NCI-H1048 (cell line): ENCODE measurements around the gene DCAKD.
A peak's percentile ranks its signal among the peaks of the same experiment; 100 is the strongest.
"Not testable (repeated sequence)": the region's sequence is repeated elsewhere in the genome, so short reads cannot be mapped to it uniquely, and the experiment has no call there.

Source experiments
- DNase-seq: peaks from one replicate; lab custom pipeline; 2025; lab: John Stamatoyannopoulos, UW

The DCAKD gene

DNA sequence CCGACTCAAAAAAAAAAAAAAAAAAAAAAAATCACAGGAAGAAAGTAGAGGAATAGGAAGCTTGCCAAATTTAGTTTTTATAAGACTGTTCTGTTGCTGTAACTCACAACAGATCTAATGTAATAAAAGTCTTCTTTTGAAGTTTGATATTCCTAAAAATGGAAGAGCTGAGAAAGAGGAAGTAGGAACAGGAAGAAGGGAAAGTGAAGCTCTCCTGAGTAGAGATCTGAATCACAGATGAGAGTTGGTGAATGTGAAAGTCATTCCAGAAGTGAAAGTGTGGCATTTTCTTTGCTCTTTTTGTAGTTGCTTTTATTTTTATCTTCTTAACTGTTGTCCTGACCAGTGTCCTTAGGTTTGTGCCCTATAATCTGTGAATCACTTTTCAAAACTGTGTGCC is 11.8 kb upstream of the DCAKD start:
- DNase-seq = no peak

GRCh38 chr17:45061606-45062205 is 10.3 kb upstream of the DCAKD start:
- DNase-seq = no peak

DNA sequence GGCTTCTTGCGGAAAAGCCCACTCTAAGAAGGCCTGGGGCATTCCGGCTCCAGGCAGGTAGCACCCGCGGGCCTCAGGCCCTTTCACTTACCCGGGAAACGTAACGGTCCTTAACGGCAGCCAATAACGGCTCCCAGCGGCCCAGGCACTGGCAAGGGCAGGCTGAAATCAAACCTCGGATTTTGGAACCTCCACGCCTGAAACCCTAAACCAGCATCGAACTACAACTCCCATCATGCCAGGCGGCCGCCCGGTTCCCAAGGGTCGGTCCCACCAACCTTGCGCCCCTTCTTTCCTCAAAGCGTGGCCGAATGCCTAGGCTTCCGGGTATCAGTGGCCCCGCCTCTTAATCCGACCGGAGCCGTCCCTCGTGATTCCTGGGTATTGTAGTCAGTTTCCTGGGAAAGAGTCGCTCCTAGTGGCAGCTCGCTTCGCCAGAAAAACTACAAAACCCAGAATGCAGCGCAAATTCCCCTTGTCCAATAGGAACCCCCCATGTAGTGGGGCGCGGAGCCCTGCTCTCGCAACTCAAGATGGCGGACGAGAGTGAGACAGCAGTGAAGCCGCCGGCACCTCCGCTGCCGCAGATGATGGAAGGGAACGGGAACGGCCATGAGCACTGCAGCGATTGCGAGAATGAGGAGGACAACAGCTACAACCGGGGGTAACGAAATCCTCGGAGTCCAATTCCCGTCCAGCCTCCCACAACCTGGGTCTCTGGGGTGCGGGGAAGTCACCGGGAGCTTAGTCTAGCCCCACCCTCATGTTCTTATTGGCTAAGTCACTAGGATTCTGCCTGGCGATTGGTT is 9.6 kb upstream of the DCAKD start, which contains the start of gene NMT1:
NMT1 (plus strand) TSS at position 521 of the 809 bp plus-strand sequence; CDS start at position 534, 13 bp downstream.
- DNase-seq = peak; percentile 99

DNA sequence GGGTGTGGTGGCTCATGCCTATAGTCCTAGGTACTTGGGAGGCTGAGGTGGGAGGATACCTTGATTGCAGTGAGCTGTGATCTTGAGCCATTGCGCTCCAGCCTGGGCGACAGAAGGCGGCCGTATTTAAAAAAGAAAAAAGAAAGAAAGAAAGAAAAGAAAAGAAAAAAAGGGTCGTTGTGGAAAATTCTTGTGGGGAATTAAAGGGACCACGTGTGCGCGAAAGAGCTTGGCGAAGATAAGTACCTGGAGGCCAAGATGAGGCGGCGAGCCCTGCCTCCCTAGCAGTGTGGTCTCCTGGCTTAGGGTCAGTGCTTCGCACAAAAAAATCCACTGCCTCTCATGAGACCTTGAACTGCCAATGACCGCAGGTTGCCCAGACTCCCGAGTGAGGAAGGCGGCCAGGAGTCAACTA is 9.0 kb upstream of the DCAKD start:
- no peak for DNase-seq

DNA sequence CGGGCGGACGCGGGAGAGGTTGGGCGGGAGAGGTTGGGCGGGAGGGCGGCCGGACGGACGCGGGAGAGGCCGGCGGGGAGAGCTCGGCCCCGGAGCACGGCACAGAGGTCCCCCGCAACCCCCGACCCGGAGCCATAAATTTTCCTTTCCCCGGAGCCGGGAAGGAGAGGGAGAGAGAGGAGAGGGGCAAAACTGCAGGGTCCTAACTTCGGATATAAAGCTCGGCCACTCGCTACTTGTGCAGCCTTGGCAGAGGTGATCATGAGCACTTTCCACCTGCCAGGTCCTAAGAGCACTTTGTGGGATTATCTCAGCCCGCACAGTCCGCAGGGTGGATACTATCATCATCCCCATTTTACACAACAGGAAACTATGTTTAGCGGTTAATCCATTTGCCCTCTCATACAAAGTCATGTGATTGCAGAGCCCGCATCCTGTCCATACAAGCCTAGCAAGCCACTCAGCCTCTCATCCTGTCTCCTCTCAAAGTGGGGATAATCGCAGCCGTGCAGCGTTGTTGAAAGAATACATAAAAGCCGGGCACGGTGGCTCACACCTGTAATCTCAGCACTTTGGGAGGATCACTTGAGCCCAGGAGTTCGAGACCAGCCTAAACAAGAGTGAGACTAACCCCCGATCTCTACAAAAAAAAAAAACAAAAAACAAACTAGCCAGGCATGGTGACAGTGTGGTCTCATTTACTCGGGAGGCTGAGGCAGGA is 780 bp upstream of the DCAKD start:
- DNase-seq = no peak

- DNase-seq = not testable (repeated sequence)
Measured at GRCh38 chr17:45051720-45052051, 254 bp upstream of the DCAKD start.

GRCh38 chr17:45050481-45051059 is 862 bp downstream of the DCAKD start:
- DNase-seq = no peak

GRCh38 chr17:45048795-45049563 is 2.5 kb downstream of the DCAKD start:
- DNase-seq = no peak

DNA sequence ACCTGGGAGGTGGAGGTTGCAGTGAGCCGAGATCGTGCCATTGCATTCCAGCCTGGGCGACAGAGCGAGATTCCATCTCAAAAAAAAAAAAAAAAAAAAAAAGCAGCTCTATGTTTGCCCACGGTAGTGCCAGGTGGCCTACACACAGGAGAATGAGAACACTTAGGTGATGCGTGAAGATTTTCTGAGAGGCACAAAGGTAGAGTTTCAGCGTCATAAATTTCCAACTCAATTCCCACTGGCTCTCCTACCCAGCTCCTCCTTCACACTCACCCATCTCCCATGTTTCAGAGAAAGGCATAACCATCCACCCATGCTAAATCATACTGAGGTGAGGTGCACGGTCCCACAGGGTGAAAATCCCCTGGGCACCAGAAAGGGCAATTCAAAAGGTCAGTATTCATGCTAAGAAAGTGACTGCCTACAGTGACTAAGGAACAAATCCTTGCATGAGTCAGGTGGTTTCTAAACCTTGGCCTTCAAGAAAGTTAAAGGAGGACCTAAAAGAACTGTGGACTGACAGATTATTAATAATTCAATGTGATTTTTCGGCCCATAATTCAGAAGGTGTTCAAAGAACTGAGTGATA is 4.8 kb downstream of the DCAKD start:
- no peak for DNase-seq

DNA sequence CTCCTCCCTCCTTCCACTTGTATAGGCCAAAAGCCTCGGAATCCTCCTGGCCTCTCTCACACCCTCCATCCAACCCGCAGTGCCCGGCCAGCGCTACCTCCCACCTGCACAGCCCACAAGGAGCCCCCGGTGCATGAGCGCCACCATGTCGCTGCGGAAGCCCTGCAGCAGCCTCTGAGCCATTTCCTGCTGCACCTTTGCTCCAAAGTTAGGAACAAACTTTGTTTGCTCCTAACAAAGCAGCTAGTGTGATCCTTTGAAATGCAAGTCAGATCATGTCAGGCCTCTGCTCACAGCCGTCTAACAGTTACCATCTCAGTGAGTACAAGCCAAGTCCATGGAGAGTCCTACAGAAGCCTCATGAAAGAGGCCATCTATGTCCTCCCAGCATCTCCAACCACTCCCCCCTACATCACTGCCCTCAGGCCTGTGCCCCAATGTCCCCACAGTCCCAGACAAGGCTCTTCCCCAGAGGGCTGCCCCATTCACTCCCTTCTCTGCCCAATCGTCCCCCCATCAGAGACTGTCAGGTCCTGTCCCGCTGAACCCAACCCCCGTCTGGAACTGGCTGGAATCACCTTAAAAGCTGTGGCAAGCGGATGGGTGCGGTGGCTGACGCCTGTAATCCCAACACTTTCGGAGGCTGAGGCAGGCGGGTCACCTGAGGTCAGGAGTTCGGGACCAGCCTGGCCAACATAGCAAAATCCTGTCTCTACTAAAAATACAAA is 7.5 kb downstream of the DCAKD start:
- no peak for DNase-seq

- DNase-seq = no peak
Measured at GRCh38 chr17:45042346-45043120, 8.9 kb downstream of the DCAKD start.

DNA sequence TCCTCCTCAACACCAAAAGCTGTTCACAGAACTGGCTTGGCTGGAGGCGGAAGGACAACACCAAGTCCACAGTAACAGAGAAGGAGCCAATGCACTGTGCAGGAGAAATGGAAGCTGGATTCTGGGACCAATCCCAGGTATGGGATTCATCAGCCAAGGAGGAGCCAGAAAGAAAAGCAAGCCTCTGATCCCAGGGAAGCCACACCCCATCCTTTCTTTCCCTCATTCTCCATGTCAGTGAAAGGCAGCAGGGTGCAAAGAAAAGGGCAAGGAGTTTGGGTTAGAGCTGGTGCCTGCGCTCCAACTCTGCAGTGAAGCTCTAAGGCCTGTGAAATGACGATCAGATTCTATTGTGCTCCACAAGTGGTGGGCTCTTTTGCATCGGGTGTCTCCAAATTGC is 11.0 kb downstream of the DCAKD start:
- DNase-seq = no peak

DNA sequence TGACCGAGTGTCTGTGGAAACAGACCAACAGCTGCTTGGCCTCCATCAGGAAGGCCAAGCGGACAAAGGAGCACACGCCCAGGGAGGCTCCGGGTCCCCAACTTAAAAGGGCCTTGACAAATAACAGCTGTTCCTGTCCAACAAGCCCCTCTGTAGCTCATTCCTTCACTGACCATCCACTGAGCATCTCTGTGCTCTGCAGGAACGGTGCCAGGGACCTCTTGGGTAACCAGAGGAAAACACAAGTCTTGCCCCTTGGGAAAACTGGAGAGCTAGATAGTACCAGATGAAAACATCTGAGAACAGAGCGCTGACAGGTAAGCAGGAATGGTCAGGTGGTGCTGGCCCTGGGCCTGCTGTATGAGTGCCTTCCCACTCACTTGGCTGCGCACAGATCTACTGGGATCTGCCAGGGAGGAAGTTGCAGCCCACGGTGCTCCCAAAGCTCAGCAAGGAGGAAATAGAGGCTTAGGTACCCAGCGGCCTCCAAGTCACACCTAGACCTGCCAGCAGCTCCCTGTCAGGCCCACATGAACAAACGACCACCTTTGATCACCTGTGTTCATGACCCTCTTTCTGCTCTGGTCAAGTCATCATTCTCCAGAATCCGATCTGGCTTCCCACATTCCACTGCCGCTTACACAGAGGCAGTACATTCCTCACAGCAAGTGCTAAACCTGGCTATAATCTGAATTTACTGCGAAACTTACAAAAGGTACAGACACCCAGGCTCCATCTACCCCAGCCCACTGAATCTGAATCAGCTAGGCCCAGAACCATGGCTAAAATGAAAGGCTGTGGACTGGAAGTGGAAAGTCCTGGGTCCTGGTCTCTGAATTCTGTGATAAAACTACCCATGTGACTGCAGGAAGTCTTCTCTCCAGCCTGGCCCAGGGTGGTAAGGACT is 12.5 kb downstream of the DCAKD start:
- no peak for DNase-seq

DNA sequence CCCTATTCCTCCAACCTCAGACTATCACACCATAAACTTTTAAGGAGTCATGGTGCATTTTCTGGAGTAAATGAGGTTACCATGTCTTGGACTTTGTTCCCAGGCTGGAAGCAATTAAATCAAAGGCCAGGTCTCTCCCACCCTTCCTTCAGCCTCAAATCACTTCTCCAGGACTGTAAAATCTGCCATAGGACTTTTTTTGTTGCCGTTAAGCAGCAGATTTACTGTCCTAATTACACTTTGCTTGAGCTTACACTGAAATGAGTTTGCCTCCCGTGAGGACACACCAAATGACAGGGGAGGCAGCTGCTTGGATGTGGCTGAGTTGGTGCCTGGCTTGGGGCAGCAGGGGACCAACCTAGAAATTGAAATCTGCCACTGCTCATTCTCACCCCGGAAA is 14.7 kb downstream of the DCAKD start:
- DNase-seq = no peak

DNA sequence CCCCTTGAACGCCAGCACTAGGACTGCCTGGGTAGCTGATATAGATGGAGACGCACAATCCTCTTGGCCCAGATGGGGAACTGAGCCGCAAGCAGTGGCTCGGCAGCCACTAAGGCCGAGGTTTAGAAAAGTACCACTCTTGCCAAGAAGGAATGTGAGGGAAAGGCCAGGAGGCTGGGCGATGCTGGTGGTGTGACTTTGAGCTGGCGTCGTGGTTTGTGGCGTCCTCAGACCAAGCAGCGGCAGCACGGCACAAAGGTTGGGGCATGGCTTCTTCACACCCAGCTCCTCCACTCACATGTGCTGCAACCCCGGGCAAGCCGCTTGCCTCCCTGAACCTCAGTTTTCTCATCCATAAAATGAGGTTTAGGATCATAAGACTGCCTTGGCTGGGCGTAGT is 15.6 kb downstream of the DCAKD start:
- DNase-seq = no peak

DNA sequence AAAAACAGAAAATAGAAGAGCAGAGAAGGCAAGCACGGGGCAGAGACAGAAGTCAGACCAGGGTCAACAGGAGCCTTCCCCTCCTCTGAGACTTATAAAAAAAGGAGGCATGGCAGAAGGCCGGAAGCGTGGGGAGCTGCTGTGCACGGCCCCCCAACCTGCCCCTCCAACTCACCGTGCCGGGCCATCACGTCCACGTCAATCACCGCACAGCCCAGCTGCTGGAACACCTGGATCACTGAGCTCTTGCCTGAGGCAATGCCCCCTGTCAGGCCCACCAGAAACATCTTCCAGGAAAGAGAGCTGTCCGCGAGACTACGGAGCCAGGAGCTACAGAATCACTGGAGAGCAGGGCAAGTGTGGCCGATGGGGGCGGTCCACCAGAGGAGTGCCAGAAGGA is 16.8 kb downstream of the DCAKD start:
- no peak for DNase-seq

DNA sequence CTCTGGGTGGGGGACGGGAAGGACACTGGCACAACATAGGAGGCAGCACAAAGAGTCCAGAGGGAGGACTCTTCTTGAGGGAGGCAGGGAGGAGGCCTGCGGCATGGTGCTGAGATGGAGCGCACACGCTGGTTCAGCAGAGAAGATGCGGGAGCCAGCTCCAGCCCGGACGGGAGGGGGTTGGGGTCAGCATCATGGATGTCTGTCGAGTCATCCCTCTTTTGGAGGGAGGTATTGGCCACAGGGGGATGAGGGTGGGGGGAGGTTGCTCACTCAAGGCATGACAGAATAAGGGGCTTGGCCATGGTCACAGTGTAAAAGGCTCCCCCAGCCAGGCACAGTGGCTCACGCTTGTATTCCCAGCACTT is 19.3 kb downstream of the DCAKD start:
- no peak for DNase-seq

DNA sequence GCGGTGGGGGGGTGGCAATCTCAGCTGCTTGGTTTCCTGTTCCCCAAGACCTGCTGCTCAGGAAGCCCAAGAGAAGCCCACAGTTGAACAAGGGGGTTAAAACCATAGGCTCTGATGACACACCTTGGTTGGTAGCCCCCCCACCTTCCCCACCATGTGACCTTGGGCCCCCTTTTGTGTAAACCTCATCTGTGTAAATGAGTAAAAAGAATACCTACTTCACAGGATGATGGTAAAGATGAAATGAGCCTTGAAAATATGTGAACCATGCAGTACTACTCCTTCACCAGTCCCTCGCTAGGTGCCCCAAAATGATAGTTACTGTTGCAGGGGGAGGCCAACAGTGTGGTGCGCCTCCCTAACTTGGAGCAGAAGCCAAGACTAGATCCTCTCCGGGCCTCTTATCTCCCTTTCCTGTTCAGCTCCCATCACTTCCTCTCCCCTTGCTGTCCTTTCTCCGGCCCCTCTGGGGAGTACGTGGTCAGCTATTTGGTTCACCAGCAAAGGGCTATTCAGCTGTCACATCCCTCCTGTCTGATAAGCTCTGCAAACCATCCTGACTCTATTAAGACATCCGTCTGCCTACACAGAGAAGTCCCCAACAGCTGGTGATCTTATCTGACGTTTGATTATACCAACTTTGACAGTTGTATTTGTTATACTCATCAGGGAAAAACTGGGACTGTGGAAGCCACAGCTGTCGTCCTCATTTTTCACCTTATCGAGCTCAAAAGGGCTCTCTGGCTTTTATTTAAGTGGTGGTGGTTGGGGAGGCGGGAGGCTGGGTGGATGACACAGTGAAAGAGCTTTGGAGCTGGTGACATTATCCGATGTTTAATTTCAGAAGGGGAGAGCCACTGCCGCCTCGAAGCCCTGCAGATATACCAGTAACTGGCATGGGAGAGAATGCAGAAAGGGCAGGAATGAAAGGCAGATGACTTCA is 19.9 kb downstream of the DCAKD start:
- DNase-seq = no peak
